ENCODE data around the gene MFRP. TPM values are rescaled to one million over a fixed set of nuclear protein-coding genes. Genes with fewer than 3 reads are reported as not detected.
A peak's percentile ranks its signal among the peaks of the same experiment; 100 is the strongest.

MFRP gene
- total and polyA plus RNA-seq, 10 of the 15 experiments (the other 5 are each of a cell fraction or from before 2014, with no cell fraction given), result not detected

GRCh38 chr11:119370486-119371046 lies 24.1 kb upstream of the MFRP start:
- WGBS (ENCODE audit: insufficient coverage, insufficient replicate concordance, low lambda C conversion rate, missing lambda C conversion rate), result 14% methylated on average over 8 of the region's 8 CpGs
- H3K27me3 ChIP-seq (replicated peaks in 1 of 2; ENCODE audit: control insufficient read depth in 2 of 2, insufficient read depth in 2 of 2, low read length in 1 of 2), result 0 out of 4 replicates have a peak, but pooled peaks cover 0 to 1% of the 10 kb centered on the region in 2 experiments
- TF ChIP-seq BHLHE40 (IDR thresholded peaks at IDR 0.05; ENCODE audit: borderline replicate concordance in 1 of 2, low read depth in 2 of 2, low read length in 1 of 2), result peak in 1 of 2 experiments; percentile 41; a peak in 1 of 4 replicates
- TF ChIP-seq POU2F2 (IDR thresholded peaks at IDR 0.05; ENCODE audit: borderline replicate concordance, low read depth, low read length), result no peak
- peak; percentile 36; the same call in 1 of the 2 replicates for TF ChIP-seq NR2F1 (conservative IDR thresholded peaks at IDR 0.05)
- H3K36me3 ChIP-seq (ENCODE audit: control insufficient read depth in 2 of 2, insufficient read depth in 2 of 2, low read length in 1 of 2), result no peaks in the 10 kb centered on the region
- no peak overlapping the region for H3K9ac ChIP-seq (ENCODE audit: control insufficient read depth, insufficient read depth, low read length)
- no peaks in the 10 kb centered on the region for H3K4me1 ChIP-seq (ENCODE audit: control insufficient read depth, insufficient read depth, low read length)
- ATAC-seq (peak; percentile 60), FAIRE-seq (no peak), DNase-seq (ENCODE audit: low read depth, low spot score) (no peak)
- intact Hi-C loops (cut with micrococcal nuclease; ENCODE audit: unreplicated experiment), result no loop called here
- H3K4me2 ChIP-seq (ENCODE audit: control insufficient read depth, insufficient read depth), result no peak overlapping the region
- H4K20me1 ChIP-seq (ENCODE audit: control insufficient read depth, insufficient read depth), result no peaks in the 10 kb centered on the region
- CTCF ChIA-PET, result interaction anchor here (0.5 to 17.9 kb wide), 7 partner anchors 10 to 227 kb away, joined by 3 to 183 read pairs (median 6); partner anchors contain the start of gene USP2
- SMC1A ChIA-PET (ENCODE audit: uncharacterized antibody, unreplicated experiment), result interaction anchor here (1.2 to 5.5 kb wide), 4 partner anchors 15 to 105 kb away, joined by 3 to 31 read pairs (median 4); no protein-coding TSS in a partner anchor
- in situ Hi-C loops (cut with MboI), result no loop called here
- no peaks in the 10 kb centered on the region for H3K9me3 ChIP-seq (replicated peaks; ENCODE audit: control insufficient read depth, insufficient read depth, low read length)
- H2AFZ ChIP-seq (ENCODE audit: control insufficient read depth, low read depth, low read length), result peak overlapping the region; percentile 33; the same call in 1 of the 2 replicates
- no TSS peak for BruUV-seq (replicated peaks)
- RAD21 ChIA-PET (ENCODE audit: unreplicated experiment), result interaction anchor here (1.3 to 1.7 kb wide), 4 partner anchors 9 to 33 kb away, joined by 4 to 8 read pairs (median 6); no protein-coding TSS in a partner anchor
- H3K27ac ChIP-seq (ENCODE audit: control insufficient read depth, insufficient read depth), result no peak overlapping the region
- H3K79me2 ChIP-seq (ENCODE audit: control insufficient read depth, insufficient read depth, low read length), result no peaks in the 10 kb centered on the region
- no peak overlapping the region for H3K4me3 ChIP-seq
- POLR2A ChIA-PET, result interaction anchor here (1.0 to 1.6 kb wide), 2 partner anchors 9 to 15 kb away, joined by 3 to 6 read pairs; no protein-coding TSS in a partner anchor

GRCh38 chr11:119369132-119369925 lies 22.8 kb upstream of the MFRP start:
- no peak for FAIRE-seq
- SMC1A ChIA-PET (ENCODE audit: uncharacterized antibody, unreplicated experiment), result interaction anchor here (0.9 to 1.7 kb wide), 2 partner anchors 12 to 106 kb away, joined by 3 read pairs; no protein-coding TSS in a partner anchor
- Histone ChIP-seq H3K4me2 (ENCODE audit: control insufficient read depth, insufficient read depth) (no peak overlapping the region), H3K36me3 (ENCODE audit: control insufficient read depth in 2 of 2, insufficient read depth in 2 of 2, low read length in 1 of 2) (no peaks in the 10 kb centered on the region), H4K20me1 (ENCODE audit: control insufficient read depth, insufficient read depth) (no peaks in the 10 kb centered on the region), H3K27me3 (replicated peaks in 1 of 2; ENCODE audit: control insufficient read depth in 2 of 2, insufficient read depth in 2 of 2, low read length in 1 of 2) (peaks cover 4 to 7% of the 10 kb centered on the region in 2 experiments; a peak in 3 of 4 replicates), H3K4me1 (ENCODE audit: control insufficient read depth, insufficient read depth, low read length) (no peaks in the 10 kb centered on the region), H3K27ac (ENCODE audit: control insufficient read depth, insufficient read depth) (no peak overlapping the region), H3K9me3 (replicated peaks; ENCODE audit: control insufficient read depth, insufficient read depth, low read length) (no peaks in the 10 kb centered on the region), H3K79me2 (ENCODE audit: control insufficient read depth, insufficient read depth, low read length) (no peaks in the 10 kb centered on the region), H2AFZ (ENCODE audit: control insufficient read depth, low read depth, low read length) (no peak overlapping the region), H3K9ac (ENCODE audit: control insufficient read depth, insufficient read depth, low read length) (no peak overlapping the region), H3K4me3 (no peak overlapping the region)
- no peak for ATAC-seq
- CTCF ChIA-PET, result interaction anchor here (0.9 to 17.9 kb wide), 4 partner anchors 8 to 105 kb away, joined by 3 to 183 read pairs (median 4); no protein-coding TSS in a partner anchor
- BruUV-seq (replicated peaks), result no TSS peak
- 31% methylated on average over 13 of the region's 13 CpGs for WGBS (ENCODE audit: insufficient coverage, insufficient replicate concordance, low lambda C conversion rate, missing lambda C conversion rate)
- intact Hi-C loops (cut with micrococcal nuclease; ENCODE audit: unreplicated experiment) (no loop called here), in situ Hi-C loops (cut with MboI) (no loop called here)
- POLR2A ChIA-PET, result no interaction called here
- DNase-seq (ENCODE audit: low read depth, low spot score), result no peak
- RAD21 ChIA-PET (ENCODE audit: unreplicated experiment), result interaction anchor here (1.7 kb wide), 1 partner anchor 13 kb away, joined by 6 read pairs; no protein-coding TSS in a partner anchor
- TF ChIP-seq NRF1 (conservative IDR thresholded peaks at IDR 0.05; ENCODE audit: low read depth, low read length) (no peak), MTA3 (IDR thresholded peaks at IDR 0.05; ENCODE audit: borderline replicate concordance, low read length) (no peak), NR2C1 (IDR thresholded peaks at IDR 0.05) (no peak), JUNB (IDR thresholded peaks at IDR 0.05) (no peak), DPF2 (IDR thresholded peaks at IDR 0.05) (no peak), TCF7 (IDR thresholded peaks at IDR 0.05; ENCODE audit: borderline replicate concordance) (no peak)
- TF ChIP-seq, protein P1, sequence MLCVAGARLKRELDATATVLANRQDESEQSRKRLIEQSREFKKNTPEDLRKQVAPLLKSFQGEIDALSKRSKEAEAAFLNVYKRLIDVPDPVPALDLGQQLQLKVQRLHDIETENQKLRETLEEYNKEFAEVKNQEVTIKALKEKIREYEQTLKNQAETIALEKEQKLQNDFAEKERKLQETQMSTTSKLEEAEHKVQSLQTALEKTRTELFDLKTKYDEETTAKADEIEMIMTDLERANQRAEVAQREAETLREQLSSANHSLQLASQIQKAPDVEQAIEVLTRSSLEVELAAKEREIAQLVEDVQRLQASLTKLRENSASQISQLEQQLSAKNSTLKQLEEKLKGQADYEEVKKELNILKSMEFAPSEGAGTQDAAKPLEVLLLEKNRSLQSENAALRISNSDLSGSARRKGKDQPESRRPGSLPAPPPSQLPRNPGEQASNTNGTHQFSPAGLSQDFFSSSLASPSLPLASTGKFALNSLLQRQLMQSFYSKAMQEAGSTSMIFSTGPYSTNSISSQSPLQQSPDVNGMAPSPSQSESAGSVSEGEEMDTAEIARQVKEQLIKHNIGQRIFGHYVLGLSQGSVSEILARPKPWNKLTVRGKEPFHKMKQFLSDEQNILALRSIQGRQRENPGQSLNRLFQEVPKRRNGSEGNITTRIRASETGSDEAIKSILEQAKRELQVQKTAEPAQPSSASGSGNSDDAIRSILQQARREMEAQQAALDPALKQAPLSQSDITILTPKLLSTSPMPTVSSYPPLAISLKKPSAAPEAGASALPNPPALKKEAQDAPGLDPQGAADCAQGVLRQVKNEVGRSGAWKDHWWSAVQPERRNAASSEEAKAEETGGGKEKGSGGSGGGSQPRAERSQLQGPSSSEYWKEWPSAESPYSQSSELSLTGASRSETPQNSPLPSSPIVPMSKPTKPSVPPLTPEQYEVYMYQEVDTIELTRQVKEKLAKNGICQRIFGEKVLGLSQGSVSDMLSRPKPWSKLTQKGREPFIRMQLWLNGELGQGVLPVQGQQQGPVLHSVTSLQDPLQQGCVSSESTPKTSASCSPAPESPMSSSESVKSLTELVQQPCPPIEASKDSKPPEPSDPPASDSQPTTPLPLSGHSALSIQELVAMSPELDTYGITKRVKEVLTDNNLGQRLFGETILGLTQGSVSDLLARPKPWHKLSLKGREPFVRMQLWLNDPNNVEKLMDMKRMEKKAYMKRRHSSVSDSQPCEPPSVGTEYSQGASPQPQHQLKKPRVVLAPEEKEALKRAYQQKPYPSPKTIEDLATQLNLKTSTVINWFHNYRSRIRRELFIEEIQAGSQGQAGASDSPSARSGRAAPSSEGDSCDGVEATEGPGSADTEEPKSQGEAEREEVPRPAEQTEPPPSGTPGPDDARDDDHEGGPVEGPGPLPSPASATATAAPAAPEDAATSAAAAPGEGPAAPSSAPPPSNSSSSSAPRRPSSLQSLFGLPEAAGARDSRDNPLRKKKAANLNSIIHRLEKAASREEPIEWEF (IDR thresholded peaks at IDR 0.05; ENCODE audit: insufficient replicate concordance, low read depth, low read length), result no peak
